GM18951 (cell line): Measurements from ENCODE around the gene ZNF660.
"Not testable (repeated sequence)": the region's sequence is repeated elsewhere in the genome, so short reads cannot be mapped to it uniquely, and the experiment has no call there.

Experiments used
- POLR2A ChIP-seq: IDR thresholded peaks from 4 replicates; pipeline ENCODE4 v1.6.1; 2011; ENCODE audit warnings: mild to moderate bottlenecking; ENCODE audit not compliant: insufficient read length, insufficient read depth; ENCODE audit errors: extremely low read depth
- in situ Hi-C: fragments of 300-500 bp; cut with MboI; formaldehyde crosslinking; loops from one replicate; pipeline ENCODE4 v1.12.0; 2022; ENCODE audit warnings: low sequenced_read_pairs, mixed read lengths, inconsistent platforms; ENCODE audit not compliant: unreplicated experiment

The ZNF660 gene

DNA sequence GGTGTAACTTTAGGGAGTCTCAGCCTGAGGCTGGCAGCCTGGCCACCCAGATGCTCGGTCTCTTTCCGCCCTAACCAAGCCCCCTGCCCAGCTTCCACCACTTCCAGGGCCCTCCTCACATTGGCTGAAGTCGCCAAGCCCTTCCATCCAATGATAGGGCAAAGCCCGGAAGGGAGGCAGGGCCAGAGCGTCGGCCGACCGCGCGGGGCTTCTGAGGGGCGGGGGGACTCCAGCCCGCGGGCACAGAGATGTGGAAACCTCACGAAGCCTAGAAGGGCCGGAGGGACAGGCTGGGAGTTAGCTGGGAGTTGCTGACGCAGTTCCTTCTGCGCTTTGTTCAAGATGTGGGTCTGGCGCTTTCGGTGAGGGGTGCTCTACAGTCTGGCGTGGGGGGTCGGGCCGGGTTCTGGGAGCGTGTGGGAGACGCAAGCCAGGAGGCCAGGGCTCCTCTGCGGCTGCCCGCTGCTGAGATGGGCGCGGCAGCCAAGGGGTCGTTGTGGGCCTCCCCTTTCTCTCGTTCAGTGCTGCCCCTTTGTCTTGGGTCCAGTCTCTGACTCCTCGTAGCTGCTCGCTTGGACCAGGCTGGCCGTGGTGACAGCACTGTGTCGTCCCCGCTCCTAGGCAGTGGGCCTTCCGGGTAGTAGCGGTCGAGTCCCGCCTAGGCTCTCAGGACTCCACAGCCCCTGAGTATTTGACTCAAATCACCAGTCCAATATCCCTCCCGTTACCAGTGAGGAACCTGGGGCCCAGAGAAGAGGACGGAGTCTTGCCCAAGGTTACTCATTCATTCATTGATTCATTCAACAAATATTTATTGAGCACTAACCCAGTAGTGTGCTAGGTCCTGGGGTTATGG, at the start of gene ZNF660:
TSS of gene ZNF660 (plus strand) at position 319 of the 856 bp plus-strand sequence. CDS start 9,230 bp downstream, outside the sequence.
- in situ Hi-C loops = no loop called here
- TF ChIP-seq POLR2A = no peak

GRCh38 chr3:44535364-44535763, 49.4 kb upstream of the ZNF660 start:
- no peak for TF ChIP-seq POLR2A
- in situ Hi-C loops = no loop called here

GRCh38 chr3:44544811-44545210, 40.0 kb upstream of the ZNF660 start:
- in situ Hi-C loops = not testable (repeated sequence)

GRCh38 chr3:44554626-44555592, 29.9 kb upstream of the ZNF660 start, which contains the start of gene ZKSCAN7:
Gene ZKSCAN7, plus strand, starts transcription at chr3:44555193. Its CDS starts 1,855 bp downstream, at chr3:44557048.
- in situ Hi-C loops = no loop called here
- peak; percentile 67 for TF ChIP-seq POLR2A

GRCh38 chr3:44555723-44556122, 29.0 kb upstream of the ZNF660 start:
- TF ChIP-seq POLR2A = no peak
- in situ Hi-C loops = no loop called here

DNA sequence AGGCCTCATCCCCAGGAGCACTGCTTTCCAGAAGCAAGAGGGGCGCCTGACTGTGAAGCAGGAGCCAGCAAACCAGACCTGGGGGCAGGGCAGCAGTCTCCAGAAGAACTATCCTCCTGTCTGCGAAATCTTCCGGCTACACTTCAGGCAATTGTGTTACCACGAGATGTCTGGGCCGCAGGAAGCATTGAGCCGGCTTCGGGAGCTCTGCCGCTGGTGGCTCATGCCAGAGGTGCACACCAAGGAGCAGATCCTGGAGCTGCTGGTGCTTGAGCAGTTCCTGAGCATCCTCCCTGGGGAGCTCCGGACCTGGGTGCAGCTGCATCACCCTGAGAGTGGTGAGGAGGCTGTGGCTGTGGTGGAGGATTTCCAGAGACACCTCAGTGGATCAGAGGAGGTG, 27.7 kb upstream of the ZNF660 start:
- no peak for TF ChIP-seq POLR2A
- in situ Hi-C loops = no loop called here

- in situ Hi-C loops = no loop called here
- TF ChIP-seq POLR2A = no peak
These were observed 23.7 kb upstream of the ZNF660 start for GRCh38 chr3:44561076-44561475.

DNA sequence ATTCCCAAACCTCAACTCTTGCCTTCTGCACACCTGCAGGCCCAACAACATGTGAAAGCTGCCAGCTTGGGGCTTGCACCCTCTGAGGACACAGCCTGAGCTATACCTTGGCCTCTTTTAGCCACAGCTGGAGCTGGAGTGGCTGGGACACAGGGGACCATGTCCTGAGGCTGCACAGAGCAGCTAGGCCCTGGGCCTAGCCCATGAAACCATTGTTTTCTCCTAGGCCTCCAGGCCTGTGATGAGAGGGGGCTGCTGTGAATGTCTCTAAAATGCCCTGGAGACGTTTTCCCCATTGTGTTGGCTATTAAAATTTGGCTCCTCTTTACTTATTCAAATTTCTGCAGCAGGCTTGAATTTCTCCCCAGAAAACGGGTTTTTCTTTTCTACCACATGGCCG, 22.6 kb upstream of the ZNF660 start:
- in situ Hi-C loops = no loop called here
- no peak for TF ChIP-seq POLR2A

GRCh38 chr3:44568561-44568960, 16.2 kb upstream of the ZNF660 start:
- in situ Hi-C loops = no loop called here
- TF ChIP-seq POLR2A = no peak

DNA sequence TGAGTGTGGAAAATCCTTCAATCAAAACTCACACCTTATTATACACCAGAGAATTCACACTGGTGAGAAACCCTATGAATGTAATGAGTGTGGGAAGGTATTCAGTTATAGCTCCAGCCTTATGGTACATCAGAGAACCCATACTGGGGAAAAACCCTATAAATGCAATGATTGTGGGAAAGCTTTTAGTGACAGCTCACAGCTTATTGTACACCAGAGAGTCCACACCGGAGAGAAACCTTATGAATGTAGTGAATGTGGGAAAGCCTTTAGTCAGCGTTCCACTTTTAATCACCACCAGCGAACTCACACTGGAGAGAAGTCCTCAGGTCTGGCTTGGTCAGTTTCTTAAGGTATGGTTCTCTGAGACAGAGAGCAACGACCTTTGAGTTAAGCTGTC, 13.7 kb upstream of the ZNF660 start:
- no peak for TF ChIP-seq POLR2A
- in situ Hi-C loops = no loop called here

GRCh38 chr3:44576613-44577012, 8.2 kb upstream of the ZNF660 start:
- TF ChIP-seq POLR2A = no peak
- in situ Hi-C loops = no loop called here

GRCh38 chr3:44577354-44577952, 7.3 kb upstream of the ZNF660 start:
- in situ Hi-C loops = not testable (repeated sequence)

DNA sequence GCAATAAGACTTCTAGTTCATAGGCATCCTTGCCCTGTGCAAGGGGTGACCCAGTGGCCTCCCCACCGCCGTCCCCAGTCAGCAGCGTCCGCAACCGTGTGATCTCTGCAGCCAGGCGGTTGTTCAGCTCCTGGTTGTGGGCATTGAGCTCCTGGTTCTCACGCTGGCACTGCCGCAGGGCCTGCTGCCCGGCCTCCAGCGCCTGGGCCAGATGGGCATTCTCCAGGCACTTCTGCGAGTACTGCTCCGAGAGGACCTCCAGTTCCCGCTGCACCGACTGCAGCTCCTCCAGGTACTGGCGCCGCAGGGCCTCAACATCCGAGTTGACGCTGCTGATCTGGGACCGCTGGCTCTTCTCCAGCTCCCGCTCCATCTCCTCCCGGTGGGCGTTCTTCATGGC, 6.4 kb upstream of the ZNF660 start:
- in situ Hi-C loops = not testable (repeated sequence)

GRCh38 chr3:44578924-44579515, 5.7 kb upstream of the ZNF660 start:
- in situ Hi-C loops = not testable (repeated sequence)

GRCh38 chr3:44579749-44580148, 5.0 kb upstream of the ZNF660 start:
- in situ Hi-C loops = not testable (repeated sequence)

GRCh38 chr3:44580971-44581370, 3.8 kb upstream of the ZNF660 start:
- in situ Hi-C loops = not testable (repeated sequence)
